NCI-H1930 (cell line): Measurements from ENCODE around the gene ABCA4.

Experiments used
- DNase-seq, 2 experiments: peaks; one replicate each; lab custom pipeline; 2025; lab: John Stamatoyannopoulos, UW

The ABCA4 gene

GRCh38 chr1:94122201-94122970 lies 1.4 kb upstream of the ABCA4 start:
- no peak for DNase-seq

- DNase-seq, result no peak
Measured at GRCh38 chr1:94121411-94121821, 468 bp upstream of the ABCA4 start.

GRCh38 chr1:94120570-94120901 lies 412 bp downstream of the ABCA4 start:
- DNase-seq, result no peak

- DNase-seq, result no peak
Measured at GRCh38 chr1:94119796-94120569, 965 bp downstream of the ABCA4 start.

- no peak for DNase-seq
Measured at GRCh38 chr1:94119306-94119705, 1.6 kb downstream of the ABCA4 start.

DNA sequence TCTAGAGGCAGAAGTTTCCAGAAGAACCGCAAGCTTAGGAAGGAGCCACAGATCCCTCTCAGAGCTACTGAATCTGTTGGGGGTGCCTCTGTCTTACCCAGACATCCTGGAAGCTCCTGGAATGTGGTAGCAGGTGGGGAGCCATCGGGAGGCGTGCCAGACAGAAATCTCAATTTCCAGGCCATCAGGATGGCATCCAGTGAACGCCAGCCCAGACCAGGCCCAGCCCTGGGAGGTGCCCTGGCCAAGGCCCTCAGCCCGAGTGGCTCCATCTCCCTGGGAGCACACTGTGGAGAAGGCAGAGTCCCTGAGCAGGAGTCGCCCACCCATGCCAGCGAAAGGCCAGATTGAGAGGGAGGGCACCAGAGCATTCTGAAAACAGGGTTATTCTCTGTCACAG lies 2.5 kb downstream of the ABCA4 start:
- DNase-seq, result no peak

DNA sequence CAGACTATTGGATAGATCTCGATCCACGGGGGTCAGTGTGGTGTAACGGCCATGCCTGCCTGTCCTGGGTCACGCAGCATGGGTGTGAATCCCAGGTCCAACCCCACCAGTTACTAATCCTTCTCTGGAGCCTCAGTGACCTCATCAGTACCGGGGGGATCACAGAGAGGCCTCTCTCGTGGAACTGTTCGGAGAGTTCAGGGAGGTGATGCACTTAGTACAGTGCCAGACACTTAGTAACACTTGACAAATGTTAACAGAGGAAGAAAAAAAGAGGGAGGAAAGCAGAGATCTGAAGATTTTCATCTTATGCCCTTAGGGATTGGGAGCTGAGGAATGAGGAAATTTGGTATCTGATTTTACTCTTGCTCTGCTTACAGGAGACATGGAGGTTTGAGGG lies 2.9 kb downstream of the ABCA4 start:
- DNase-seq, result no peak

DNA sequence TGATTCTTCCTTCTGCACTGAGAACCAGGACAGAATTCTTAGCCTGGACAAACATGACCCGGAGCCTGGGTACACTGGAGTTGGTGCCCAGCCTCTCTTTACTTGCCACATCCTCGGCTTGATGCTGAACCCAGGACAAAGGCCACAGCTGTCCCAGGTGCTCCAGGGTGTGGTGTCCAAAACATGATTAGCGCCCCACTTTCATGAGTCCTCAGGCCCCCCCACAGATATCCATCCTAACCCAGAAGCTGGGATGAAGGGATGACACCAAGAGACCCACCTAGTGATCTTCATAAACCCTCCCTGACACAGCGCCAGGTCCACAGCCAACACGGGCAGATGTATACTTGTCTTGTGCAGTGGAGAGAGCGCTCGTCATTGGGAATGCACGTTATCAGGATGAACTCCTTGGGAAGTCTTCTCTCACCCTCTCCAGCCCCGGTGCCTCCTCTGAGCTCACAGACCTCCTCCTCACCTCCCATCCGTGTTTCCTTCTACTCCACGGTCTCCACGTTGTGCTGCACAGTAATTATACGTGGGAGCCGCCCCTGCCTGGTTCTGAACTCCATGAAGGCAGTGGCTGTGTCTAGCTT lies 3.6 kb downstream of the ABCA4 start:
- no peak for DNase-seq

DNA sequence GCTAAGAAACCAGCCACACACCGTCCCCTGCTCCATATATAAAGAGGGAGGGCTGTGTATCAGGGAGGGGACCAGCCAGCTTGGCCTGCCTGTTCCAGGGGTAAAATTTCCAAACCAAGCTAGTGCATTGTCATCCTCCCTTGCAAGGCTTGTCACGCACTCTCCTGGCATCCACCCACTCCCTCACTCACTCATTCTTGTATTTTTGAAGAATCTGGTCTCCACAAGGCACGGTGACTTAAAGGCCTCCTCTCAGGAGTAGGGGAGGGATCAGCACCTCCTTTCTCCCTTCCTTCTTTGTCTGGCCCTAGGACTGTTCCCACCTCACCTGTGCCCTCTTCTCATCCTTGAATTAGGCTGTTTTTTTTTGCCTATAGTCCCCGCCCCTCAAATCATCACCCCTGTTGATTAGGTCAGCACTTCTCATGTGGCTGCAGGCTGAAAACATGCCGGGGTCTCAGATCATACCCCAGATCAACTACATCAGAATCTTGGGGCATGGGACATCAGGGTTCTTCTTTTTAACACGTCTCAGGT lies 5.0 kb downstream of the ABCA4 start:
- no peak for DNase-seq

- no peak for DNase-seq
Measured at GRCh38 chr1:94115254-94115899, 5.6 kb downstream of the ABCA4 start.

DNA sequence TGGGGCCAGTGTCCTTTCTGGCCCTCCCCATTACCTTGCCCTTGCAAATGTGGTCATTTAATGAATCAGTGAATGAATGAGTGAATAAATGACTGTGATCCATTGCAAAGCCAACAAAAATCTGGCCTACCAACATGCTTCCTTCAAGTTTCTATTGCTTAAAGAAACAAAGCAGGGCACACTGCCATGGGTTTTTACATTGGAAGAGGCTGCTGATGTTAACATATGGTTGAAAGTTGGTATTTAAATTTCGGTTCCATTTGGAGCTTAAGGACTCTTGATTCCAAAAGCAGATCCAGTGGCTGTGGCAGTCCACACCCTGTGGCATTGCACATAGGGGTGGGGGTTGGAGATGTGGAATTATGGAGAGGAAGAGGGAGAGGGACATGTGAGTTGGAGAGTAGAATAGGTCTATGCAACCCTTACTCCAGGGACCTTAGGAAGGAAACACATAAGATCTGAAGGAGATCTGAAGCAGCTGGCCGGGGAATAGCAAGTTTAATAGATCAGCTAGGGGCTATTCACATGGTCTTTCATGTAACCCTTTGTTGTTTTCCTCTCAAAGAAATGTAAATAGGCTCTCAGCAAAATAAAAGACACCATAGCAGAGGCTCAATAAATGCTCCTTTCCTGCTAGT lies 7.2 kb downstream of the ABCA4 start:
- no peak for DNase-seq

GRCh38 chr1:94111879-94112278 lies 9.1 kb downstream of the ABCA4 start:
- DNase-seq, result no peak

DNA sequence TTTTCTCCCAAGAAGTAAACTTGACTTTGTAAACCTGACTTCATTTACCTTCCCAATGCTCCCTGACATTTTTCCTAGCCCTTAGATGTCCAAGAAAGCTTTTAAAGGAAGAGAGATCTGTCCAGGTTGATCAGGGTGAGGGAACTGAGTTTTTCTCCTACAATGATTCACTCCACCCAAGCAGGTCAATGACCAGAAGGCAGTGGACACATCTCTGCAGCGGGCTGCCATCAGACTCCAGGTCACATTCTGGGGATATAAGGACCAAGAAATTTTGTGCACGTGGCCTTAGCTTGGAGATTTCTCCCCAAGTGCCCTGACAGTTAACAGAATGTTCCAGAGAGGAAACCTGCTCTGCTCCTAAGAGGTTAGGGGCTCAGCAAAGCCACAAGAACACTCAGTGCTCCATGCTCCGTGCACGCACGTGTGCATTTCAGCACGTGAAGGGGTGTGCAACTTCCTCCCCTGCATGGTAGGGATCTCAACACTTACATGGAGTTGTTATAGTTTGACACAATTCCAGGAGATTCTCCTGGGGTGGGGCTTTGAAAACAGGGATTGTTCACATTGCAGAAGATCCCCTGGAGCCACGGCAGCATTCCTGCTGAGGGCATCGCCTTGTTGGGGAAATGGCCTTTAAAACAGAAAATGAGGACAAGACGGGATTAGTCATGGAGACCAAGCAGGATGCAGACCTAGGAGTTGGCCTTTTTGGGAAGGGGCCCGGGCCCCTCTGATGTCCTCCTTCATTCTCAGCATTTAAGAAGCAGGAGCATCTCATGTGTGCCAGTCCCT lies 9.8 kb downstream of the ABCA4 start:
- no peak for DNase-seq

DNA sequence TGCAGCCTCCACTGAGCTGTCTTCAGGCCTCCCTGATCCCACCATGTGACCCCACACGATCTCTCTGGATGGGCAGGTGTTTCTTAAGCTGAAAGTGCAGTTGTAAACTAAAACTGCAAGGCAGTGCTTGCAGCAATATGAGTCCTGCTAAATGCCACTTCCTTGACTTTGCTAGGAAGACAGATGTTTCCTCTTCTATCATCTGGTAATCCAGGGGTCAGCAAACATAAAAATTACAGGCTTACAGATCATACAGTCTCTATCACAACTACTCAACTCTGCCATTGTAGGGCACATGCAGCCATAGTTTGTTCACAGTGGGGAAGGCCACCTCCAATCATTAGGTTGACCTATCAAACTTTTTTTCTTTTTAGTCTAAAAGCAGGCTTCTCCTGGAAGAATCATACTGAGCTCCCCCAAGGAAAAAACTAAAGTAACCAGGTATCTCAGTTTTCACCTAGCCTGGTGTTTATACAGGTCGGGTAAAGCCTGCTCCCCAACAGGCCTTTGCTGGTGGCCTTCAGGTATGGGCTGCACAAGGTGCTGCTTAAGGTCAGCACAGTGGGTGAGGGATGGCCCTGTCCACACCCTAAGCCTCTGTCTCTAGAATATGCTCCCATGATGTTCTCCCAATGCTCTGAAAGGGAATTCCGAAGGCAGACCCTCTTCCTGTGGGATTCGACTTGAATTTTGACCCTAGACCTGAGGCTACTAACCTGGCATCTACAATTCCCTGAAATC lies 10.8 kb downstream of the ABCA4 start:
- no peak for DNase-seq

DNA sequence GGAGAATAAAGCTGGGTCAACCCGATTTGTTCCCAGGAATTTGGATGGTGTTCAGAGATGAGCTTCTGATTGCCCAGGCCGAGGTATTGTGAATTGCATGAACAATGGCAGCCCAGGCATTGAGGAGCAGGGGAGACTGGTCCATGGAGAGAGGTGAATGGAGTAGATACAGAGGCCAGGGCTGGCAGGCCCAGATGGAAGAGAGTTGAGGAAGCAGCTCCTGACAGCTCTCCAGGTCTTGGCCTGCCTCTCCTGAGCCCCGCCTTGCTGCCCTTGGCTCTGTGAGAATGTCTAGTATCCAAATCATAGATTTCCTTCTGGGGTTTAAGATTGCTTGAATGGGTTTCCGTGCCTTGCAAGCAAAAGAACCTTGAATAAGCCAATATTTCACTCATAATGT lies 11.5 kb downstream of the ABCA4 start:
- no peak for DNase-seq

- no peak for DNase-seq
Measured at GRCh38 chr1:94107141-94107540, 13.8 kb downstream of the ABCA4 start.

- DNase-seq, result no peak
Measured at GRCh38 chr1:94106716-94107115, 14.2 kb downstream of the ABCA4 start.

DNA sequence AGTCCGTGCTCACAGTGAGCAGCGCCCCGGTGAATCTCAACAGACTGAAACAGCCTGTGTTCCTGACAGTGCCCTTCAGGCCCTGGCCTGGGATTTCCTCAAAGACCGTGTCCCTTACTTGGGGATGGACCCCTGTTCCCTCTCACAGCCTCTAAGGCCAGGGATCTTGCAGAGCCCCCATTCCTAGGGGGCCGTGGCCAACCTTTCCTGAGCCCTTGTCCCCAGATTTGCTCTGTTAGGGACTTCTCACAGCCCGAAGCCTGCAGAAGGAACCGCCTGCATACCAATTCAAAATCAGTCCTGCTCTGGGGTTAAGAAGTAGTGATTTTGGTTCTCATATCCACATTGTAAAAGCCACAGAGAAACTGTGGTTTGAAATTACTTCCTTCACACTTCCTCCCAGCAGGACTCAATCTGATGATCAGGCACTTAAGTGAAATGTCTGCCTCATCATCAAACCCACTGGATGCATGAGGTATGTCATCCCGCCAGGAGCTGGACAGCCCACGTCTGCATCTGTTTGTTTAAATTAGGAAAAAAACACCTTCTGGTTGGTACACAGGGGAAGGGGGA lies 14.9 kb downstream of the ABCA4 start:
- no peak for DNase-seq

GRCh38 chr1:94105581-94105952 lies 15.4 kb downstream of the ABCA4 start:
- no peak for DNase-seq
